Measurements from ENCODE around the gene DCK. TPM values are rescaled to one million over a fixed set of nuclear protein-coding genes. Genes with fewer than 3 reads are reported as not detected.
"Not testable (repeated sequence)": the region's sequence is repeated elsewhere in the genome, so short reads cannot be mapped to it uniquely, and the experiment has no call there.

The DCK gene
- polyA plus RNA-seq, 1 donor: 20.3 TPM

- Histone ChIP-seq H3K4me3 (ENCODE audit: low read length) (no peak overlapping the region), H3K27me3 (ENCODE audit: control insufficient read depth, insufficient read depth, low read length) (no peaks in the 10 kb centered on the region), H3K9me3 (ENCODE audit: control insufficient read depth, low read depth, low read length) (no peaks in the 10 kb centered on the region), H3K27ac (ENCODE audit: low read length) (no peak overlapping the region), H3K4me1 (ENCODE audit: control insufficient read depth, insufficient read depth, low read length) (no peaks in the 10 kb centered on the region), H3K36me3 (ENCODE audit: control insufficient read depth, insufficient read depth, low read length) (no peaks in the 10 kb centered on the region)
- no peak for DNase-seq
- 0% methylated on average over 1 of the region's 7 CpGs for WGBS (ENCODE audit: insufficient coverage, low lambda C conversion rate)
Measured at GRCh38 chr4:71052034-71052433, 58.6 kb downstream of the DCK start.

GRCh38 chr4:71052716-71053115 is 59.3 kb downstream of the DCK start:
- WGBS (ENCODE audit: insufficient coverage, low lambda C conversion rate): 80% methylated on average over 2 of the region's 2 CpGs
- no peaks in the 10 kb centered on the region for H3K9me3 ChIP-seq (ENCODE audit: control insufficient read depth, low read depth, low read length)
- no peak overlapping the region for H3K27ac ChIP-seq (ENCODE audit: low read length)
- no peaks in the 10 kb centered on the region for H3K27me3 ChIP-seq (ENCODE audit: control insufficient read depth, insufficient read depth, low read length)
- no peak overlapping the region for H3K4me3 ChIP-seq (ENCODE audit: low read length)
- no peak for DNase-seq
- H3K4me1 ChIP-seq (ENCODE audit: control insufficient read depth, insufficient read depth, low read length): no peaks in the 10 kb centered on the region
- H3K36me3 ChIP-seq (ENCODE audit: control insufficient read depth, insufficient read depth, low read length): no peaks in the 10 kb centered on the region

- H3K27ac ChIP-seq (ENCODE audit: low read length); DNase-seq; H3K4me3 ChIP-seq (ENCODE audit: low read length); H3K4me1 ChIP-seq (ENCODE audit: control insufficient read depth, insufficient read depth, low read length); H3K9me3 ChIP-seq (ENCODE audit: control insufficient read depth, low read depth, low read length); H3K27me3 ChIP-seq (ENCODE audit: control insufficient read depth, insufficient read depth, low read length); H3K36me3 ChIP-seq (ENCODE audit: control insufficient read depth, insufficient read depth, low read length): not testable (repeated sequence)
- whole genome bisulfite sequencing (ENCODE audit: insufficient coverage, low lambda C conversion rate): no CpG with 5 or more reads among the region's 1 CpG
Measured at GRCh38 chr4:71053613-71054012, 60.2 kb downstream of the DCK start.

GRCh38 chr4:71059573-71059972 is 66.1 kb downstream of the DCK start:
- 100% methylated on average over 3 of the region's 16 CpGs for WGBS (ENCODE audit: insufficient coverage, low lambda C conversion rate)
- not testable (repeated sequence) for H3K9me3 ChIP-seq (ENCODE audit: control insufficient read depth, low read depth, low read length); H3K4me3 ChIP-seq (ENCODE audit: low read length); H3K27me3 ChIP-seq (ENCODE audit: control insufficient read depth, insufficient read depth, low read length); H3K27ac ChIP-seq (ENCODE audit: low read length); H3K4me1 ChIP-seq (ENCODE audit: control insufficient read depth, insufficient read depth, low read length); DNase-seq; H3K36me3 ChIP-seq (ENCODE audit: control insufficient read depth, insufficient read depth, low read length)

GRCh38 chr4:71062436-71062835 is 69.0 kb downstream of the DCK start:
- H3K9me3 ChIP-seq (ENCODE audit: control insufficient read depth, low read depth, low read length): no peaks in the 10 kb centered on the region
- no peaks in the 10 kb centered on the region for H3K36me3 ChIP-seq (ENCODE audit: control insufficient read depth, insufficient read depth, low read length)
- 100% methylated on average over 2 of the region's 2 CpGs for WGBS (ENCODE audit: insufficient coverage, low lambda C conversion rate)
- peaks cover 9% of the 10 kb centered on the region for H3K4me1 ChIP-seq (ENCODE audit: control insufficient read depth, insufficient read depth, low read length)
- no peak overlapping the region for H3K27ac ChIP-seq (ENCODE audit: low read length)
- H3K4me3 ChIP-seq (ENCODE audit: low read length): no peak overlapping the region
- no peaks in the 10 kb centered on the region for H3K27me3 ChIP-seq (ENCODE audit: control insufficient read depth, insufficient read depth, low read length)
- no peak for DNase-seq

GRCh38 chr4:71063711-71064110 is 70.3 kb downstream of the DCK start:
- Histone ChIP-seq H3K4me1 (ENCODE audit: control insufficient read depth, insufficient read depth, low read length) (peaks cover 12% of the 10 kb centered on the region), H3K9me3 (ENCODE audit: control insufficient read depth, low read depth, low read length) (no peaks in the 10 kb centered on the region), H3K27ac (ENCODE audit: low read length) (no peak overlapping the region), H3K36me3 (ENCODE audit: control insufficient read depth, insufficient read depth, low read length) (no peaks in the 10 kb centered on the region), H3K27me3 (ENCODE audit: control insufficient read depth, insufficient read depth, low read length) (no peaks in the 10 kb centered on the region), H3K4me3 (ENCODE audit: low read length) (no peak overlapping the region)
- DNase-seq: no peak
- no CpG with 5 or more reads among the region's 1 CpG for WGBS (ENCODE audit: insufficient coverage, low lambda C conversion rate)

- Histone ChIP-seq H3K4me3 (ENCODE audit: low read length) (no peak overlapping the region), H3K36me3 (ENCODE audit: control insufficient read depth, insufficient read depth, low read length) (no peaks in the 10 kb centered on the region), H3K27me3 (ENCODE audit: control insufficient read depth, insufficient read depth, low read length) (no peaks in the 10 kb centered on the region), H3K27ac (ENCODE audit: low read length) (no peak overlapping the region), H3K9me3 (ENCODE audit: control insufficient read depth, low read depth, low read length) (no peaks in the 10 kb centered on the region), H3K4me1 (ENCODE audit: control insufficient read depth, insufficient read depth, low read length) (peaks cover 12% of the 10 kb centered on the region)
- DNase-seq: no peak
- WGBS (ENCODE audit: insufficient coverage, low lambda C conversion rate): 100% methylated on average over 2 of the region's 6 CpGs
Measured at GRCh38 chr4:71064521-71064920, 71.1 kb downstream of the DCK start.

GRCh38 chr4:71065991-71066510 is 72.6 kb downstream of the DCK start:
- 17% methylated on average over 1 of the region's 2 CpGs for WGBS (ENCODE audit: insufficient coverage, low lambda C conversion rate)
- H3K36me3 ChIP-seq (ENCODE audit: control insufficient read depth, insufficient read depth, low read length): no peaks in the 10 kb centered on the region

GRCh38 chr4:71066737-71067716 is 73.6 kb downstream of the DCK start:
- H3K4me1 ChIP-seq (ENCODE audit: control insufficient read depth, insufficient read depth, low read length): peaks cover 12% of the 10 kb centered on the region
- no peaks in the 10 kb centered on the region for H3K36me3 ChIP-seq (ENCODE audit: control insufficient read depth, insufficient read depth, low read length)
- no peaks in the 10 kb centered on the region for H3K9me3 ChIP-seq (ENCODE audit: control insufficient read depth, low read depth, low read length)
- H3K27ac ChIP-seq (ENCODE audit: low read length): peak overlapping the region; percentile 24
- peak in 1 of 2 donors; percentile 17 for DNase-seq
- WGBS (ENCODE audit: insufficient coverage, low lambda C conversion rate): 40% methylated on average over 2 of the region's 4 CpGs
- no peak overlapping the region for H3K4me3 ChIP-seq (ENCODE audit: low read length)
- H3K27me3 ChIP-seq (ENCODE audit: control insufficient read depth, insufficient read depth, low read length): no peaks in the 10 kb centered on the region

More at GRCh38 chr4:71065991-71066510, 72.6 kb downstream of the DCK start:
- Histone ChIP-seq H3K27ac (ENCODE audit: low read length) (peak overlapping the region; percentile 24), H3K27me3 (ENCODE audit: control insufficient read depth, insufficient read depth, low read length) (no peaks in the 10 kb centered on the region), H3K4me3 (ENCODE audit: low read length) (no peak overlapping the region), H3K9me3 (ENCODE audit: control insufficient read depth, low read depth, low read length) (no peaks in the 10 kb centered on the region), H3K4me1 (ENCODE audit: control insufficient read depth, insufficient read depth, low read length) (peaks cover 12% of the 10 kb centered on the region)
- peak; percentile 19 to 79 for DNase-seq

GRCh38 chr4:71069063-71069462 is 75.6 kb downstream of the DCK start:
- peaks cover 12% of the 10 kb centered on the region for H3K4me1 ChIP-seq (ENCODE audit: control insufficient read depth, insufficient read depth, low read length)
- DNase-seq: peak in 1 of 2 donors; percentile 40
- no peak overlapping the region for H3K27ac ChIP-seq (ENCODE audit: low read length)
- H3K36me3 ChIP-seq (ENCODE audit: control insufficient read depth, insufficient read depth, low read length): no peaks in the 10 kb centered on the region
- WGBS (ENCODE audit: insufficient coverage, low lambda C conversion rate): 50% methylated on average over 1 of the region's 1 CpG
- H3K4me3 ChIP-seq (ENCODE audit: low read length): no peak overlapping the region
- no peaks in the 10 kb centered on the region for H3K27me3 ChIP-seq (ENCODE audit: control insufficient read depth, insufficient read depth, low read length)
- H3K9me3 ChIP-seq (ENCODE audit: control insufficient read depth, low read depth, low read length): no peaks in the 10 kb centered on the region

Measured in large intestine (tissue), 3 donors.